Neural cell (in vitro differentiated cells): Measurements from ENCODE around the gene NMU. TPM values are rescaled to one million over a fixed set of nuclear protein-coding genes. Genes with fewer than 3 reads are reported as not detected.

ENCODE experiments used
- H2AFZ ChIP-seq: fragments of 200-600, 300-800 bp; sonication (generic), shearing (Covaris generic); 2 replicates; pipeline ENCODE4 v1.6.0; 2014; ENCODE audit warnings: low read depth, mild to moderate bottlenecking, antibody characterized with exemption, low read length, moderate library complexity
- H3F3A ChIP-seq: fragments of 200-600 bp; shearing (Covaris generic); 2 replicates; pipeline ENCODE4 v1.6.1; 2016; ENCODE audit warnings: mild to moderate bottlenecking, moderate library complexity, mixed read lengths, antibody characterized with exemption, low read length; ENCODE audit not compliant: insufficient read depth, poor library complexity, severe bottlenecking
- H3K27ac ChIP-seq: fragments of 200-600, 300-800 bp; sonication (generic), shearing (Covaris generic); 2 replicates; pipeline ENCODE4 v1.5.1; 2014; ENCODE audit warnings: mild to moderate bottlenecking, low read length, moderate library complexity
- H3K27me3 ChIP-seq: fragments of 300-800, 200-600 bp; sonication (generic), shearing (Covaris generic); 2 replicates; pipeline ENCODE4 v1.6.0; 2014; ENCODE audit warnings: mild to moderate bottlenecking, low read depth, low read length, moderate library complexity; ENCODE audit not compliant: insufficient read depth
- H3K36me3 ChIP-seq: fragments of 300-800, 200-600 bp; sonication (generic), shearing (Covaris generic); 2 replicates; pipeline ENCODE4 v1.5.1; 2014; ENCODE audit warnings: mild to moderate bottlenecking, antibody characterized with exemption, low read length, moderate library complexity; ENCODE audit not compliant: insufficient read depth
- H3K4me2 ChIP-seq: fragments of 300-800, 200-600 bp; sonication (generic), shearing (Covaris generic); 2 replicates; pipeline ENCODE4 v1.6.0; 2014; ENCODE audit warnings: mild to moderate bottlenecking, low read length
- H3K4me3 ChIP-seq: fragments of 300-800, 200-600 bp; sonication (generic), shearing (Covaris generic); 2 replicates; pipeline ENCODE4 v1.5.1; 2014; ENCODE audit warnings: mild to moderate bottlenecking, low read length, moderate library complexity
- H3K79me2 ChIP-seq: fragments of 200-600 bp; shearing (Covaris generic); replicated peaks from 2 replicates; pipeline ENCODE4 v1.6.0; 2014; ENCODE audit warnings: mild to moderate bottlenecking, low read length, moderate library complexity; ENCODE audit not compliant: insufficient read depth
- H3K9ac ChIP-seq: fragments of 300-800, 200-600 bp; sonication (generic), shearing (Covaris generic); 2 replicates; pipeline ENCODE4 v1.6.1; 2016; ENCODE audit warnings: mild to moderate bottlenecking, low read length, mixed read lengths
- H3K9me2 ChIP-seq: fragments of 200-600 bp; shearing (Covaris generic); 2 replicates; pipeline ENCODE4 v1.6.1; 2016; ENCODE audit warnings: mild to moderate bottlenecking, low read length, mixed read lengths; ENCODE audit not compliant: insufficient read depth
- H3K9me3 ChIP-seq: fragments of 200-600, 300-800 bp; sonication (generic), shearing (Covaris generic); 2 replicates; pipeline ENCODE4 v1.6.1; 2016; ENCODE audit warnings: mild to moderate bottlenecking, mixed run types, low read length, moderate library complexity, mixed read lengths
- H4K20me1 ChIP-seq: fragments of 200-600 bp; shearing (Covaris generic); 2 replicates; pipeline ENCODE4 v1.6.1; 2016; ENCODE audit warnings: mild to moderate bottlenecking, mixed run types; ENCODE audit not compliant: insufficient read depth
- CTCF ChIP-seq: fragments of 450-650 bp; IDR thresholded peaks from 2 replicates; pipeline ENCODE4 v1.5.1; 2014; ENCODE audit warnings: antibody characterized with exemption, mild to moderate bottlenecking, moderate library complexity; ENCODE audit not compliant: poor library complexity, severe bottlenecking
- EP300 ChIP-seq: fragments of 450-650 bp; conservative IDR thresholded peaks from 2 replicates; pipeline ENCODE4 v1.6.1; 2014; ENCODE audit warnings: antibody characterized with exemption, mild to moderate bottlenecking, moderate library complexity; ENCODE audit not compliant: poor library complexity, severe bottlenecking
- EZH2 ChIP-seq: fragments of 200-600, 300-800 bp; shearing (Covaris generic), sonication (generic); IDR thresholded peaks from 2 replicates; pipeline ENCODE4 v1.6.1; 2014; ENCODE audit warnings: antibody characterized with exemption, low read length, borderline replicate concordance, mild to moderate bottlenecking; ENCODE audit not compliant: insufficient read depth, poor library complexity, severe bottlenecking
- MXI1 ChIP-seq: fragments of 450-650 bp; conservative IDR thresholded peaks from 2 replicates; pipeline ENCODE4 v1.6.1; 2014; ENCODE audit warnings: antibody characterized with exemption, mild to moderate bottlenecking; ENCODE audit not compliant: poor library complexity, severe bottlenecking
- POLR2AphosphoS5 ChIP-seq: IDR thresholded peaks from 2 replicates; pipeline ENCODE4 v1.6.1; 2012
- RAD21 ChIP-seq: fragments of 450-650 bp; conservative IDR thresholded peaks from 2 replicates; pipeline ENCODE4 v1.6.1; 2014; ENCODE audit warnings: antibody characterized with exemption, mild to moderate bottlenecking, moderate library complexity
- REST ChIP-seq: IDR thresholded peaks from 2 replicates; pipeline ENCODE4 v1.6.1; 2012; ENCODE audit warnings: borderline replicate concordance
- SMC3 ChIP-seq: fragments of 450-650 bp; conservative IDR thresholded peaks from 2 replicates; pipeline ENCODE4 v1.6.1; 2014; ENCODE audit warnings: antibody characterized with exemption, mild to moderate bottlenecking, moderate library complexity; ENCODE audit not compliant: poor library complexity
- TAF1 ChIP-seq: IDR thresholded peaks from 2 replicates; pipeline ENCODE4 v1.6.1; 2012; ENCODE audit warnings: low read depth
- polyA plus RNA-seq: library from polyadenylated mRNA; depleted of rRNA; stranded (reverse); fragments of >200 nt; gene quantifications from 2 replicates; pipeline ENCODE4 v1.2.3, GENCODE V29; 2014

Gene NMU
- polyA plus RNA-seq, 1 donor from 2014 or later: 47.2 TPM

- H3K4me3 ChIP-seq: no peak overlapping the region
- H2AFZ ChIP-seq: no peak overlapping the region
- H3K27me3 ChIP-seq: no peaks in the 10 kb centered on the region
- H3F3A ChIP-seq: no peaks in the 10 kb centered on the region
- H3K79me2 ChIP-seq: no peaks in the 10 kb centered on the region
- H3K9me2 ChIP-seq: no peaks in the 10 kb centered on the region
- no peak overlapping the region for H3K9ac ChIP-seq
- no peaks in the 10 kb centered on the region for H3K36me3 ChIP-seq
- no peaks in the 10 kb centered on the region for H4K20me1 ChIP-seq
- H3K4me2 ChIP-seq: no peak overlapping the region
- H3K27ac ChIP-seq: no peak overlapping the region
- TF ChIP-seq EZH2 (no peak), CTCF (no peak), TAF1 (no peak), MXI1 (no peak), RAD21 (no peak), POLR2AphosphoS5 (no peak), EP300 (no peak), SMC3 (no peak), REST (no peak)
- no peaks in the 10 kb centered on the region for H3K9me3 ChIP-seq
These were observed 21.1 kb downstream of the NMU start for GRCh38 chr4:55615008-55615407.

- Histone ChIP-seq H3K27me3 (no peaks in the 10 kb centered on the region), H4K20me1 (no peaks in the 10 kb centered on the region), H3F3A (no peaks in the 10 kb centered on the region), H3K79me2 (no peaks in the 10 kb centered on the region), H3K36me3 (no peaks in the 10 kb centered on the region), H3K4me3 (no peak overlapping the region), H2AFZ (no peak overlapping the region), H3K4me2 (no peak overlapping the region), H3K9me2 (no peaks in the 10 kb centered on the region), H3K9ac (no peak overlapping the region), H3K9me3 (no peaks in the 10 kb centered on the region), H3K27ac (no peak overlapping the region)
- TF ChIP-seq SMC3: no peak
- TF ChIP-seq RAD21: no peak
- TF ChIP-seq EP300: no peak
- no peak for TF ChIP-seq REST
- no peak for TF ChIP-seq TAF1
- no peak for TF ChIP-seq MXI1
- TF ChIP-seq EZH2: no peak
- TF ChIP-seq POLR2AphosphoS5: no peak
- TF ChIP-seq CTCF: no peak
These were observed 22.5 kb downstream of the NMU start for GRCh38 chr4:55613621-55614020.
